Neural progenitor cell (in vitro differentiated cells): Measurements from ENCODE around the gene MIR17HG.

ENCODE experiments used
- CTCF ChIP-seq: fragments of 200-600 bp; sonication (generic); IDR thresholded peaks from 2 replicates; pipeline ENCODE4 v1.5.1; 2017; ENCODE audit warnings: antibody characterized with exemption, mild to moderate bottlenecking
- EZH2 ChIP-seq: fragments of 200-600 bp; sonication (generic); IDR thresholded peaks from 2 replicates; pipeline ENCODE4 v1.6.1; 2017; ENCODE audit warnings: antibody characterized with exemption, mild to moderate bottlenecking, moderate library complexity
- EZH2phosphoT487 ChIP-seq: fragments of 200-600 bp; sonication (generic); IDR thresholded peaks from 2 replicates; pipeline ENCODE4 v1.6.1; 2017; ENCODE audit warnings: antibody characterized with exemption

DNA sequence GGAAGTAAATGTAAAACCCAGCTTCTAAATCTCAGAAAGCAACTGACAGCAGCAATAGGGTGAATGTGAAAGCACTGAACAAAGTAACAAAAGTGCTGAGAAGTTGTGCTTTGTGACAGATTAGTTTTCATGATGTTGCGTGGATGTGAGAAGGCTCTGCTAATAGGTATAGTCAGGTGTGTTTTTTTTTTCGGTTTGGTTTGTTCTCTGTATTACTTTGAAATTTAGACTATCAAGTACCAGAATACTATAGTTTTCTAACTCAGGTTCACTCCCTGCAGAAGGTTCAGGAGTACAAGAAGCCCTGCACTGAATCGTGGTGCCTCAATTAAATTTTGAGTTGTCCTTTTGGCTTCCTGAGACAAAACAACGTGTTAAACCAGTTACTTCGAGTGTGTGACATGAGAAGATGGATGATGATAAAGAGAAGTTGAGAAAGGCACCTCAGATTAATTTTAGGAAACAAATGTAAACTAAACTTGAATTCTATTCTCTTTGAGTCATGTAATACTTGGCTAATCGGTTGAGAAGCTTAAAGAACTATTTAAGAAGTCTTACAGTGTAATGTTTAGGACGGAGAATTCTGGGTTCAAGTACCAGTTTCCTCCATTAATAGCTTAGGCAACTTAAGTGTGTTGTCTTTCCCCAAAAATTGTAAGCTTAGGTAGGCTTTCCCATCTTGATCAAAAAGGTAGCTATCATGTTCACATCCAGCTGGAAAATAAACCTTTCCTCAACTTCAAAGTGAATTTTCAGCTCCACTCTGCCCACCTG lies 10.3 kb downstream of the MIR17HG start:
- no peak for TF ChIP-seq CTCF
- TF ChIP-seq EZH2phosphoT487: no peak
- TF ChIP-seq EZH2: no peak
